Activated CD8-positive, alpha-beta memory T cell treated with anti-CD3 and anti-CD28 coated beads for 48 hours (primary cell): ENCODE data around the gene FKBP15.
"Not testable (repeated sequence)": the region's sequence is repeated elsewhere in the genome, so short reads cannot be mapped to it uniquely, and the experiment has no call there.

Source experiments
- DNase-seq, 3 experiments: peaks; one replicate each; pipeline ENCODE4 v3.0.0-alpha.2; 2020; ENCODE audit warnings: low read depth in 2 of 3, low spot score in 2 of 3

FKBP15 gene

GRCh38 chr9:113151696-113152630 lies 69.1 kb downstream of the FKBP15 start:
- DNase-seq = no peak

GRCh38 chr9:113150670-113151611 lies 70.1 kb downstream of the FKBP15 start, which contains the start of gene SLC31A2:
Gene SLC31A2, plus strand, starts transcription at chr9:113151007. Its CDS starts 68 bp downstream, at chr9:113151075.
- DNase-seq = peak; percentile 79 to 80 (median 79)

- DNase-seq = not testable (repeated sequence)
These were observed 71.5 kb downstream of the FKBP15 start for GRCh38 chr9:113149561-113149960.

DNA sequence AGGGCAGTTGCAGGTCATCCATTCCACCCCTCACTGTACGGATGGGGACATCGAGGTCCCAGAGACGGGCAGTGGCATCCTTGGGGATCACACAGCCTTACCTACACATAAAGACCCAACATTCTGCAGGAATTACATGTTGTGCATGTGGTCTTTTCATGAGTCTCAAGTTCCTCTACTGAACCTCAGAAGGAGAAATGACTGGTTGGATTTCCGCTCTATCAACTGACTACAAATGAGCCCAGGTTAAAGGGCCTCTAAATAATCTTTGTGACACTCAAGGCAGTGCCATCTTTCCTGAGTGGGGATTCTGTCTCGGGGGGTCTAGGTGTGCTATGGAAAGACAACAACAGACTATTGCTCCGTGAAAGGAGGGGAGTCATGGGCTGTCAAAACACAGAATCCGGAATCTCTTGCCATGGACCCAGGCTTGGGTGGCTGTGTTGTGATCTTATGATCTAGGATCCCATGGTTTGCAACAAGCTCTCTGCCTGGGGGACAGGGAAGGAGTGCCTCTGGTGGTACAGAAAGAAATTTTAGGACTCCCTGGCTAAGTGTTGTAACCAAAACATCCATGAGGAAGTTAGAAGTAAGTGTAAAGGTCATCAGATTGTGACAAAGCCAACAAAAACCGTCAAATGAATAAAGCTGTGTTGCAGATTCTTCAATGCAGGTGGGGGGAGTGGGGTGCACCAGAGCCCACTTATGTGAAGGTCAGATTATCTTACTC lies 72.1 kb downstream of the FKBP15 start:
- no peak for DNase-seq

DNA sequence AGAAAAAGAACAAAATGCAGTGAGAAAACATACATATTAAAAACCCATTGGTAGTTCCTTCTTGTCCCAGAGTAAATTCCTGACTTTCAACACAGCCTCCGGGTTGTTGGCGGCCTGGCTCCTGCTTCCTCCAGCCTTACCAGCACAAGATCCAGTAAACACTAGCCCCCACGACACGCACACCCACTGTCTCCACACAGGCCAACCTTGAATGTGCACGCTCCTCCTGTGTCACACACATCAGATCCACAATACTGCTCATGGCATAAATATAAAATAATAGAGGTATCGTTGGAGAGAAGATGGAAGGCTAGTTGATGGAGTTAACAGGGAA lies 72.7 kb downstream of the FKBP15 start:
- no peak for DNase-seq

DNA sequence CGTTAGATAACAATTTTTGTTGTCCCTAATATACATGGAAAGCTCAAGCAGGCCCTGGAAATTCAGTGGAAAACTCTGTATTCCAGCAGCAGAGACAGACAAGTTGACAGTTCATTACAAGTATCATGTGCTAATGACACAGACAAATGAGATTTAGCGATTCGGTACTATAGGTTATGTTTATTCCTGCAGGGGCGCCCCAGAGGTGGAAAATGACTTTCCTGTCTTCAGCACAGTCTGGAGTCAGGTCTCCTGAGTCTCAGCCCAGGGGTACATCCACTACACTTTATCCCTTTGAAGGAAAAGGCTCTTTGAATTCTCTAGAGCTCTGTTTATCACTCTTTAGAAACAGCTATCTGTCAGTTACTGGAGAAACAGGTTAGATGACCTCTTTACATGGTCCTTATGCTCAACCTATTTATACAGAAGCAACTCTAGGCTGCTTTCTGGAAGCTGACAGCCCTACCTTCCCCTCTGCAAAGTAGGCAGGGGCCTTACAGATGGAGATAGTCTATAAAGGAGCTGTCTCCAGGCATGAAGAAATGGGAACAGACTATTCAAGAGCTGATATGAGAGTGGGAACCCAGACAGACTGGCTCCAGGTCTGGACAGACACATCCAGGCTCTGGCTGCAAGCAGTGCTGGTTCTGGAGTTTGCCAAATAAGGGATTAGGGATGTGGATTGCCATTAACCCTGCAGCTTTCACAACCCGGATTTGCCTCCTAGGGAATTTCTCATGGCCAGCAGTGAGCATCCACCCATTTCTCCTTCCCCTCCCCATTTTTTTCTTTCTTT lies 77.4 kb downstream of the FKBP15 start:
- DNase-seq = no peak

DNA sequence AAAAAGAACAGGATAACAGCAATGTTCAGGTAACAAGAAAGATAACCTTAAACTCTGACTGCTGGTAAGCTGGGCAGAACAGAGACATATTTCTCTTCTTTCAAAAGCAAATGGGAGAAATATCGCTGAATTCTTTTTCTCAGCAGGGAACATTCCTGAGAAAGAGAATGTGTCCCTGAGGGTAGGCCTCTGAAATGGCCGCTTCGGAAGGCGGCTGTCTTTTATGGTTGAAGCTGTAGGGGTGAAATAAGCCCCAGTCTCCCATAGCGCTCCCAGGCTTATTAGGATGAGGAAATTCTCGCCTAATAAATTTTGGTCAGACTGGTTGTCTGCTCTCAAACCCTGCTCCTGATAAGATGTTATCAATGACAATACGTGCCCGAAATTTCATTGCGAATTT lies 80.2 kb downstream of the FKBP15 start:
- not testable (repeated sequence) for DNase-seq

DNA sequence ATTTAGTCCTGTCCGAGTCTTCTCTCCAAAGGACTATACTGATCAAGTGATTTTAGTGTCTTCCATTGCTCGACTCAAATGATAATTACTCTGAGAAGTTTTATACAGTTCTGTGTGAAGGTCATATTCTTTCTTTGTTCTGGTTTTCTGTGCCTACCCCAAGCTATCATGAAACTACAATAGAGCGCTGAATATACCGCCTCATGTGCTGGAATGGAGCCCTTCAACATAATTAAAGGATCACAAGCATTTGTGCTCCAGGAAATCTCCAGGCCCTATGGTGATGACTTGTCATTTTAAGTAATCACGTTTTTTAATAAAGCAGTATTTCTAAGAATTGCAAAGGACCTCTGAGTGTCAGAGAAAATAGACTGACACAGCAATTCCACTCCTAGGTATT lies 81.1 kb downstream of the FKBP15 start:
- no peak for DNase-seq

DNA sequence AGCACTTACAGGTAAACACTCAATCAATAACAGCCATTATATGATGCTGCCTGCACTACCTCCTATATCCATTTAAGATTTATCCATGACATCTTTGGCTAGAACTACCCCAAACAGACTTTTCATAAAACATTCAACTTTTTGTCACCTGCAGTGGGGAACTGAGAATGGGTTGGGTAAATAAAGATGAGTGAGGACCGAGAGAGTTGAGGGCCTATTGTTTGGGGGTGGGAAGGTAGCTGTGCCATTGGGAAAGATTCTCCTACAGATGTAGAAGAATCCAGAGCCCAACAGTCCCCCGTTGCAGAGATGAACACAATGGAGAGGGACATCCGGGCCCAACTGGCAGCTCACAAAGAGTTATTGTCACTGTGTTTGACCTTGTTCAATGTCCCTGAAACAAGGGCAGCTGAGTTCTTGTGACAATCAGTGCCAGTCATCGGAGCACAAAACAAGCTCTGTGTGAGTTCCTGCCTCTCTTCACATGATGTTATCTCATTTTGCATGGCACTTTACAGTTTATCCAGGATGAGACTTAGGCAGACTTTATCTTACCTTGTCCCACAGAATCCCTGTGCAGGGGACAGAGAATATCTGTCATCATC lies 81.8 kb downstream of the FKBP15 start:
- no peak for DNase-seq

DNA sequence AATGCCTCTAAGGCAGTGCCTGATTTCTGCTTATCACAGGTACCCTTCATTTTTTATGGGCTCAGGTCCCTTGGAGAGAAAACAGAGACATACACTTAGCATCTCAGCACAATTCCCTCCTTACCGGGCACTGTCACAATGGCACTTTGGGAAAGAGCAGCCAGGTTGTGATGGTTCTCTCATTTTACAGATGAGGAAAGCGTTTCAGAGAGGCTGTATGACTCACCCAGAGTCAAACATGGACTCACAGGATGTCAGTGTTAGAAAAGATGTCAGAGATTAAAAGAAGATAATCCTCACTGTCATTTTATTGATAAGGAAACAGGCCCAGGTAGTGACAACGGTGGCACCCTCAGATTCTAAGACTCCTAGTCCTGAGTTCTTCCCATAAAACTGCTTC lies 82.3 kb downstream of the FKBP15 start:
- no peak for DNase-seq

DNA sequence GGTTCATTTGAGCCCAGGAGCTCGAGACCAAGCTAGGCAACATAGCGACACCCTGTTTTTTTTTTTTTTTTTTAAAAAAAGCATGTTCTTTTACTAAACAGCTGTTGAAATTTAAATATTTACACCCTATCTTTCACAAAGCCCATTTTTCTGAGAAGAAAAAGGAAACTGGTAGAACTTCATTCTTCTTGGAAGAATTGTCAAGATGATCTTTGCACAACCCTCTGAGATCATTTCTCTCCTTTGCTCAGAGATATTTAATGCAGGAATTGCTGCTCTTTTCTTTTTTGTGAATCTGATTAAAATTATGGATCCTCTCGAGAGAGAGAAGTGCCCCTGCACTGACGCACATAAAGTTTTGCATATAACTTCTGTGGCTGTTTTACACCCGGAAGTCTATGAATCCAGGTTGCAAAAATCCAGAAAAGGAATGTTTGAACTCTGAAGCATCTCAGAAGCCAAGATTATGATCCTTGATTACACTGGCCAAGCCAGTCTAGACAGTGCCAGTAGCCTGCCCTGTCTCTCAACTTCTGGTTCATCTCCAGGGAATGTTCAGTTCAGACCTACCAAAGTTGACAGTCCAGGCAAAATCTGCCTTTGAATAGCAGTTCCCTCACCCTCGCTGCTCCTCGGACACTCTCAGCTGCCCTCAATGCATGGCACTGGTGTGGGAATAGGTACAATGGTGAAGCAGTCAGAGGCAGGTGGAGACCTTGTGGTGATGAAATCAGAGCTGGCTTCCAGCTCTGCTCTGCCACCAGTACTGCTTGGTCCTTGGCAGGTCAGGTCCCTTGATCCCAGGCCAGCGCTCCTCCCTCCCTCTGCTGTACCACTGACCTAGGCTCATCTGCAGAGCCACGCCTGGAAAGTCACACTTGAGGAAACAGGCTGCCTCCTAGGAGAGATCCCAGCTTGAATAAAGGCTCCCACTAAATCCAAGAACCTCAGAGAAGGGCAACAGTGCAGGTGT lies 83.6 kb downstream of the FKBP15 start:
- DNase-seq = no peak

DNA sequence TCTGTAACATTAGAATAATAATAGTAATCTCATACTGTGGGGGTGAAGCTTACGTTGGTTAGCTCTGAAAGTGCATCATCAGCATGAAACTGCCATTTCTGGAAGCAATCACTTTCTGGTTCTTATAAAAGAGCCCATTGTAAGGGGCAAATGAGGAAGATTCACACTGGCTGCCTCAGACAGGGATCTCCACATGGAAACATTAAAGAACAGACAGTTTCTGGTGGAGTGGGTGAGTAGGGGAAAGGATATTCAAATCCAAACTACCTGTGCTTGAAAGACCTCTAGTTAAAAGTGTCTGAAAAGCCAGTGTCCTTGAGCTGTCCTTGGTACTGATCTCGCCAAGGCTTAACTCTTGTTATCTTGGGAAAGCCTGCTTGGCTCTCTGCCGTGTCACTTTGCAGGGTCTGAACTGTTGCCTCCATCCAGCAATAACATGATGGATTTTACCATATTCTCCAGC lies 89.4 kb downstream of the FKBP15 start:
- no peak for DNase-seq

GRCh38 chr9:113129884-113130283 lies 91.2 kb downstream of the FKBP15 start:
- no peak for DNase-seq

DNA sequence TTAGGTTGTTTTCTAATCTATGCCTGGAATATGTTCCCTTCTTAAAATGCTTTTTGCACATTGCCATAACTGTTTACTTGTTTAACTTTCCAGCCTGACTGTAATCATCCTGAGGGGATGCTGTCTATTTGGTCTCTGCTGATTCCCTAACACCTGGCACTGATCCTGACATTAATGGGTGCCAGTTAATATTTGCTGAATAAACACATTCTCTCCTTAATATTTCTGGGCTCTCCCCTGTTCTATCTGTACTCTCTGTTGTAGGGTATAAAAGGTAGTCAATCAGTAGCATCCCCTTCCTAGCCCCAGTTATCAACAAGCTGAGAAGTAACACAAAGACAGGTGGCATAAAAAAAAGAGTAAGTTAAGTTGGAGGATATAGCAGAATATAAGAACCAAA lies 91.6 kb downstream of the FKBP15 start:
- DNase-seq = no peak

DNA sequence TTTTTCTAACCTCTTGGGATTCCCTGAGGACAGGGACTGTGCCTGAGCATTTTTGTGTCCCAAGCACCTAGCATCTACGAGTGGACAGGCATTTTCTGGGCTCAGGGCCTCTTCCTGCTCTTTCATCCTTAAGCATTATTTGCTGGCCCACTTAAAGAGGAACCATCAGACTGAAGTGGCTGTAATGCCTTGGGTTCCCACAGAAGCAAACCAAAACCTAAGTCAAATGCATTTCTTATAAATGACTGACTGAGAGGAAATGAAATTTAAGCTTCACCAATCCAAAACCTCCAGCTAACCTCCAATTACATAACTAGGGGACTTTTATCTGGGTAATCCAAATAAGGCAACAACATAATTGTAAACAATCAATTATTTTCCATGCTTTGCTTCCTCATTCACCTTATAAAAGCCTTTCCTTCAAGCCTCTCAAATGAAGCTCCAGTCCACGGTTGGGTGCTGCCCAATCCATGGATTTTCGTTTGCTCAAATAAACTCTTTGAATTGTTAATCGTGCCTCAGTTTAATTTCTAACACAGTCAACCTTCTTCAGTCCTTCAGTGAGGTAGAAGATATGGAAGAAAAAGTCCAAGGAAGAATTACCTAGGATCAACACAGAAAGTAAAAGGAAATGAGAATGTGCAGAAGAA lies 95.6 kb downstream of the FKBP15 start:
- DNase-seq = no peak

- not testable (repeated sequence) for DNase-seq
These were observed 102.2 kb downstream of the FKBP15 start for GRCh38 chr9:113118829-113119228.
